Gastrocnemius medialis (tissue), 4 donors: ENCODE results near the gene NDUFA11. TPM values are rescaled to one million over a fixed set of nuclear protein-coding genes. Genes with fewer than 3 reads are reported as not detected.

Experiments
- ATAC-seq, 2 donors: fragments of 150-250 bp; one replicate each; pipeline ENCODE4 v1.9.1; 2016
- DNase-seq, 2 donors: peaks; one replicate each; pipeline ENCODE4 v3.0.0-alpha.2; 2019
- H3K27ac ChIP-seq, 4 donors: fragments of 200-600 bp; sonication (generic); 1 replicate in 1 of 4; 2 replicates in 3 of 4; pipeline ENCODE4 v1.5.1; 2016 to 2018; ENCODE audit warnings: mild to moderate bottlenecking in 2 of 4, moderate library complexity in 1 of 4
- H3K27me3 ChIP-seq, 3 donors: fragments of 200-600 bp; sonication (generic) in 2 of 3; 1 replicate in 1 of 3; 2 replicates in 2 of 3; pipeline versions ENCODE4 v1.5.1 to v1.6.0; 2016 to 2019; ENCODE audit warnings: mild to moderate bottlenecking in 1 of 3, moderate library complexity in 1 of 3
- H3K36me3 ChIP-seq, 2 donors: fragments of 200-600 bp; sonication (generic) in 1 of 2; one replicate each; pipeline ENCODE4 v1.5.1; 2017 to 2018
- H3K4me1 ChIP-seq, 2 donors: fragments of 200-600 bp; sonication (generic) in 1 of 2; one replicate each; pipeline ENCODE4 v1.5.1; 2016 to 2017; ENCODE audit warnings: mild to moderate bottlenecking in 2 of 2
- H3K4me3 ChIP-seq, 4 donors: fragments of 200-600 bp; sonication (generic) in 3 of 4; 1 replicate in 1 of 4; 2 replicates in 3 of 4; pipeline ENCODE4 v1.5.1; 2016 to 2019; ENCODE audit warnings: mild to moderate bottlenecking in 2 of 4
- H3K9me3 ChIP-seq, 3 donors: fragments of 200-600 bp; sonication (generic) in 2 of 3; 1 replicate in 1 of 3; 2 replicates in 2 of 3; pipeline ENCODE4 v1.5.1; 2016 to 2019
- POLR2A ChIP-seq, 2 donors: fragments of 450-650 bp; IDR thresholded peaks; one replicate each; pipeline ENCODE4 v1.6.1; 2017; ENCODE audit warnings: antibody characterized with exemption in 2 of 2, mild to moderate bottlenecking in 2 of 2, moderate library complexity in 2 of 2
- in situ Hi-C, 4 donors: fragments of 200-750 bp; cut with MboI; loops; one replicate each; pipeline versions ENCODE4 v1.15.0 to v1.8.0; 2017; ENCODE audit warnings: low sequenced_read_pairs in 4 of 4
- intact Hi-C: fragments of 100-400 bp; cut with DNase I; formaldehyde crosslinking; loops from one replicate; pipeline ENCODE4 v1.15.1; 2023; ENCODE audit warnings: low total_unique reads
- total RNA-seq, 4 donors: library from RNA; depleted of rRNA; stranded (reverse); fragments of >200 nt; gene quantifications; one replicate each; pipeline versions ENCODE4 v1.1.0 to v1.2.3, GENCODE V29; 2016
- TF ChIP-seq, protein P1 (sequence below), 5 experiments: fragments of 450-650 bp in 3 of 5; fragments of 200-600 bp in 2 of 5; sonication (generic) in 2 of 5; IDR thresholded peaks in 4 of 5; conservative IDR thresholded peaks in 1 of 5; 1 replicate in 4 of 5; 2 replicates in 1 of 5; pipeline ENCODE4 v1.5.1; 2016 to 2019; ENCODE audit warnings: antibody characterized with exemption in 5 of 5, mild to moderate bottlenecking in 3 of 5, moderate library complexity in 3 of 5

The NDUFA11 gene
- total RNA-seq, 4 donors from 2014 or later: 190 to 349 (median 221) TPM

GRCh38 chr19:5926641-5927440 is 23.3 kb upstream of the NDUFA11 start:
- Histone ChIP-seq H3K27me3 (no peaks in the 10 kb centered on the region), H3K9me3 (no peaks in the 10 kb centered on the region), H3K27ac (peak overlapping the region in 3 of 4 donors; percentile 23 to 68 (median 52)), H3K36me3 (peaks cover 0 to 99% of the 10 kb centered on the region in 2 donors), H3K4me3 (no peak overlapping the region), H3K4me1 (peaks cover 9 to 19% of the 10 kb centered on the region in 2 donors)
- in situ Hi-C loops (no loop called here), intact Hi-C loops (no loop called here)
- DNase-seq (peak in 1 of 2 donors; percentile 45), ATAC-seq (peak; percentile 62 to 77)
- TF ChIP-seq, protein P1, sequence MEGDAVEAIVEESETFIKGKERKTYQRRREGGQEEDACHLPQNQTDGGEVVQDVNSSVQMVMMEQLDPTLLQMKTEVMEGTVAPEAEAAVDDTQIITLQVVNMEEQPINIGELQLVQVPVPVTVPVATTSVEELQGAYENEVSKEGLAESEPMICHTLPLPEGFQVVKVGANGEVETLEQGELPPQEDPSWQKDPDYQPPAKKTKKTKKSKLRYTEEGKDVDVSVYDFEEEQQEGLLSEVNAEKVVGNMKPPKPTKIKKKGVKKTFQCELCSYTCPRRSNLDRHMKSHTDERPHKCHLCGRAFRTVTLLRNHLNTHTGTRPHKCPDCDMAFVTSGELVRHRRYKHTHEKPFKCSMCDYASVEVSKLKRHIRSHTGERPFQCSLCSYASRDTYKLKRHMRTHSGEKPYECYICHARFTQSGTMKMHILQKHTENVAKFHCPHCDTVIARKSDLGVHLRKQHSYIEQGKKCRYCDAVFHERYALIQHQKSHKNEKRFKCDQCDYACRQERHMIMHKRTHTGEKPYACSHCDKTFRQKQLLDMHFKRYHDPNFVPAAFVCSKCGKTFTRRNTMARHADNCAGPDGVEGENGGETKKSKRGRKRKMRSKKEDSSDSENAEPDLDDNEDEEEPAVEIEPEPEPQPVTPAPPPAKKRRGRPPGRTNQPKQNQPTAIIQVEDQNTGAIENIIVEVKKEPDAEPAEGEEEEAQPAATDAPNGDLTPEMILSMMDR (IDR thresholded peaks at IDR 0.05 in 4 of 5, conservative IDR thresholded peaks at IDR 0.05 in 1 of 5): no peak
- no peak for TF ChIP-seq POLR2A (IDR thresholded peaks at IDR 0.05)

DNA sequence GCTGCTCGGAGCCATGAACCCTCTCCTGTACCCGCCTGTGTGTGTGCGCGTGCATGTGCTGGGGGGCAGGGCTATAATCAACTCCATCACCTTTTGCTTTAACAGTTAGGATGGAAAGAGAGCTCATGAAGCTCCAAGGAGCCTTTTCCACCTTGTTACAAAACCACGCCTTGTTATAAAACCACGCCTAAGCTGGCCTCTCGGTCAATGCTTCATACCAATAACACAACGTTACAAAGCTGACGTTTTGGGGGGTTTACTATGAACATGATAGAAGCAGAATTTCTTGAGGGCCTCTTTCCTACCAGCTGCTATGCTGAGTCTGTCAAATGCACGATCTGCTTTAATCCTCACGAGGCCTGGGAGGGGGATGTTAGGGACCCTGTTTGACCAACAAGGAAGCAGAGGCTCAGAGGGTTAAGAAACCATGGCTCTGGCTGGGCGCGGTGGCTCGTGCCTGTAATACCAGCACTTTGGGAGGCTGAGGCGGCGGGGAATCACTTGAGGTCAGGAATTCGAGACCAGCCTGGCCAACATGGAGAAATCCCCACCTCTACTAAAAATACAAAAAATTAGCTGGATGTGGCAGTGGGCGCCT is 22.3 kb upstream of the NDUFA11 start:
- intact Hi-C loops: no loop called here
- Histone ChIP-seq H3K36me3 (peaks cover 0 to 99% of the 10 kb centered on the region in 2 donors), H3K4me1 (peaks cover 9 to 19% of the 10 kb centered on the region in 2 donors), H3K27ac (peak overlapping the region in 3 of 4 donors; percentile 23 to 68 (median 52)), H3K27me3 (no peaks in the 10 kb centered on the region), H3K9me3 (no peaks in the 10 kb centered on the region), H3K4me3 (no peak overlapping the region)
- no peak for ATAC-seq
- in situ Hi-C loops: no loop called here
- no peak for DNase-seq
- TF ChIP-seq, protein P1 (IDR thresholded peaks at IDR 0.05 in 4 of 5, conservative IDR thresholded peaks at IDR 0.05 in 1 of 5): no peak
- TF ChIP-seq POLR2A (IDR thresholded peaks at IDR 0.05): no peak

DNA sequence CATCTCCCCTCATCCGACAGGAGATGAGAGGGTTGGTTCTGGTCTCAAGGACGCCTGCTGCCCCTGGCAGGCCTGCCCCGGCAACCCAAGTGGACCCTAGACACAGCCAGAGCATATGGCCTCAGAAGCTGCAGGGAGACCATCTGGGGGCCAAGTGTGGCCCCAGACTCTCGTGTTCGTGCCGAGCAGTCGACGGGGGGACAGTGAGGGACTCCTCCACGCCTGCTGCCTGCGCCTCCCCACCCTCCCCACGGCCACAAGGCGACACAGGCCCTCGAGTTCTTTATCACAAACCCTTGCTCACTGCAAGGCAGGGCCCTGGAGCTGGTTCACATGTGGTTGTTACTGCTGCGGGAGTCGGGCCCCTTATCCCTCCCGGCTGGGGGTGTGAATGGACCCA is 19.8 kb upstream of the NDUFA11 start:
- no peak for ATAC-seq
- Histone ChIP-seq H3K36me3 (peaks cover 0 to 93% of the 10 kb centered on the region in 2 donors), H3K4me3 (no peak overlapping the region), H3K27ac (no peak overlapping the region), H3K27me3 (no peaks in the 10 kb centered on the region), H3K4me1 (peaks cover 9 to 19% of the 10 kb centered on the region in 2 donors), H3K9me3 (no peaks in the 10 kb centered on the region)
- intact Hi-C loops: no loop called here
- DNase-seq: no peak
- in situ Hi-C loops: no loop called here
- TF ChIP-seq, protein P1 (IDR thresholded peaks at IDR 0.05 in 4 of 5, conservative IDR thresholded peaks at IDR 0.05 in 1 of 5): no peak
- TF ChIP-seq POLR2A (IDR thresholded peaks at IDR 0.05): no peak

GRCh38 chr19:5922161-5922545 is 18.6 kb upstream of the NDUFA11 start:
- intact Hi-C loops: no loop called here
- H3K4me3 ChIP-seq: no peak overlapping the region
- TF ChIP-seq POLR2A (IDR thresholded peaks at IDR 0.05): no peak
- TF ChIP-seq, protein P1 (IDR thresholded peaks at IDR 0.05 in 4 of 5, conservative IDR thresholded peaks at IDR 0.05 in 1 of 5): no peak
- H3K36me3 ChIP-seq: peaks cover 0 to 94% of the 10 kb centered on the region in 2 donors
- H3K9me3 ChIP-seq: no peaks in the 10 kb centered on the region
- no peak for DNase-seq
- in situ Hi-C loops: no loop called here
- ATAC-seq: no peak
- no peaks in the 10 kb centered on the region for H3K27me3 ChIP-seq
- H3K27ac ChIP-seq: no peak overlapping the region
- peaks cover 3 to 13% of the 10 kb centered on the region in 2 donors for H3K4me1 ChIP-seq
